Measurements from ENCODE around the gene ANKRD16. TPM values are rescaled to one million over a fixed set of nuclear protein-coding genes. Genes with fewer than 3 reads are reported as not detected.
"Not testable (repeated sequence)": the region's sequence is repeated elsewhere in the genome, so short reads cannot be mapped to it uniquely, and the experiment has no call there.

Gene ANKRD16
- total RNA-seq, 1 experiment from 2014 or later: 4.9 TPM

DNA sequence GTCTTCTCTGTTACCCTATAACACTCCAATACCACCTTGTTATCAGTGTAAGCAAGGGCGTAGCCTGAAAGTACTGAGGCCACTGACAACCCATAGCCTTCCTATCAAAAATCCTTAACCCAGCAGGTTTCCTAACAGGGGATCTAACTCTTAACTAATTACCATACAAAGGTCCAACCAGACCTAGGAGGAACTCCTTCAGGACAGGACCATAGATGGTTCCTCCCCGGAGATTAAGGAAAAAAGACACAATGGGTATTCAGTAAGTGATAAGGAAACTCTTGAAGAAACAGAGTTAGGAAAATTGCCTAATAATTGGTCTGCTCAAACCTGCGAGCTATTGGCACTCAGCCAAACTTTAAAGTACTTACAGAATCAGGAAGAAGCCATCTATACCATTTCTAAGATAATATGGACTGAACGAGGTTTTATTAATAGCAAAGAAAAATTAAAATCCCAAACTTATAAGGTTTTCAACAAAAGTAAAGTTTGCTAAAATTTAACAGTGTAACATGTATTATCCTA is 22.5 kb downstream of the ANKRD16 start:
- H3K4me3 ChIP-seq (ENCODE audit: low read length); H3K9me2 ChIP-seq (replicated peaks; ENCODE audit: low read length); H2AFZ ChIP-seq (ENCODE audit: low read length); H3K79me2 ChIP-seq (ENCODE audit: low read length); H3K4me1 ChIP-seq (ENCODE audit: insufficient read depth, low read length); H3F3A ChIP-seq (ENCODE audit: low read length, unreplicated experiment); CTCF ChIA-PET; H3K9ac ChIP-seq (ENCODE audit: low read length); H3K27me3 ChIP-seq (ENCODE audit: low read length); DNase-seq; intact Hi-C loops (cut with micrococcal nuclease); H3K9me3 ChIP-seq (ENCODE audit: low read length); H3K27ac ChIP-seq (ENCODE audit: low read length); POLR2A ChIA-PET (ENCODE audit: unreplicated experiment); H3K4me2 ChIP-seq (ENCODE audit: low read length); ATAC-seq; H3K36me3 ChIP-seq (ENCODE audit: low read depth, low read length); H4K20me1 ChIP-seq (ENCODE audit: low read length); BruUV-seq (replicated peaks): not testable (repeated sequence)

DNA sequence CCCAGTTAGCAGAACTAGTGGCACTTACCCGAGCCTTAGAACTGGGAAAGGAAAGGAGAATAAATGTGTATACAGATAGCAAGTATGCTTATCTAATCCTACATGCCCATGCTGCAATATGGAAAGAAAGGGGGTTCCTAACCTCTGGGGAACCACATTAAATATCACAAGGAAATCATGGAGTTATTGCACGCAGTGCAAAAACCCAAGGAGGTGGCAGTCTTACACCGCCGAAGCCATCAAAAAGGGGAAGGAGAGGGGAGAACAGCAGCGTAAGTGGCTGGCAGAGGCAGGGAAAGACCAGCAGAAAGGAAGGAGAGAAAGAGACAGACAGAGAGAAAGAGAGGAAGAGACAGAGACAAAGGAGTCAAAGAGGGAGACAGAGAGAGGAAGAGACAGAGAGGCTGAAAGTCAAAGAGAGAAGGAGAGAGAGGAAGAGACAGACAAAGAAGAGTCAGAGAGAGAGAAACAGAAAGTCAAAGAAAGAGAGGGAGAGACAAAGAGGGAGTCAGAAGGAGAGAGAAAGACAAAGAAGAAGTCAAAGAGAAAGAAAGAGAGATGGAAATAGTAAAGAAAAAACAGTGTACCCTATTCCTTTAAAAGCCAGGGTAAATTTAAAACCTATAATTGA is 23.1 kb downstream of the ANKRD16 start:
- H3K9ac ChIP-seq (ENCODE audit: low read length); H3K4me1 ChIP-seq (ENCODE audit: insufficient read depth, low read length); H4K20me1 ChIP-seq (ENCODE audit: low read length); H3K36me3 ChIP-seq (ENCODE audit: low read depth, low read length); ATAC-seq; H3K9me3 ChIP-seq (ENCODE audit: low read length); BruUV-seq (replicated peaks); H3K27ac ChIP-seq (ENCODE audit: low read length); DNase-seq; H3K27me3 ChIP-seq (ENCODE audit: low read length); H3K4me3 ChIP-seq (ENCODE audit: low read length); H3K4me2 ChIP-seq (ENCODE audit: low read length); H2AFZ ChIP-seq (ENCODE audit: low read length); H3F3A ChIP-seq (ENCODE audit: low read length, unreplicated experiment); H3K79me2 ChIP-seq (ENCODE audit: low read length); POLR2A ChIA-PET (ENCODE audit: unreplicated experiment); intact Hi-C loops (cut with micrococcal nuclease); CTCF ChIA-PET; H3K9me2 ChIP-seq (replicated peaks; ENCODE audit: low read length): not testable (repeated sequence)

GRCh38 chr10:5862981-5863685 is 26.6 kb downstream of the ANKRD16 start:
- H3K9me3 ChIP-seq (ENCODE audit: low read length); DNase-seq; H2AFZ ChIP-seq (ENCODE audit: low read length); H3K27ac ChIP-seq (ENCODE audit: low read length); H3K4me1 ChIP-seq (ENCODE audit: insufficient read depth, low read length); H3F3A ChIP-seq (ENCODE audit: low read length, unreplicated experiment); H4K20me1 ChIP-seq (ENCODE audit: low read length); H3K9me2 ChIP-seq (replicated peaks; ENCODE audit: low read length); H3K4me3 ChIP-seq (ENCODE audit: low read length); H3K79me2 ChIP-seq (ENCODE audit: low read length); H3K36me3 ChIP-seq (ENCODE audit: low read depth, low read length); ATAC-seq; BruUV-seq (replicated peaks); intact Hi-C loops (cut with micrococcal nuclease); H3K27me3 ChIP-seq (ENCODE audit: low read length); H3K9ac ChIP-seq (ENCODE audit: low read length); H3K4me2 ChIP-seq (ENCODE audit: low read length): not testable (repeated sequence)
- ChIA-PET POLR2A (ENCODE audit: unreplicated experiment) (interaction anchor here (0.6 kb wide), 1 partner anchor 56 kb away, joined by 3 read pairs; no protein-coding TSS in a partner anchor), CTCF (interaction anchor here (0.7 kb wide), 1 partner anchor 221 kb away, joined by 3 read pairs; no protein-coding TSS in a partner anchor)

- DNase-seq (no peak), ATAC-seq (no peak)
- Histone ChIP-seq H3K27me3 (ENCODE audit: low read length) (no peaks in the 10 kb centered on the region), H2AFZ (ENCODE audit: low read length) (no peak overlapping the region), H3K27ac (ENCODE audit: low read length) (peak overlapping the region; percentile 87), H3K9me3 (ENCODE audit: low read length) (no peaks in the 10 kb centered on the region), H3K36me3 (ENCODE audit: low read depth, low read length) (no peaks in the 10 kb centered on the region), H3K9me2 (replicated peaks; ENCODE audit: low read length) (no peaks in the 10 kb centered on the region), H3K4me3 (ENCODE audit: low read length) (no peak overlapping the region), H3K4me1 (ENCODE audit: insufficient read depth, low read length) (peaks cover 5% of the 10 kb centered on the region), H3K79me2 (ENCODE audit: low read length) (no peaks in the 10 kb centered on the region), H3K9ac (ENCODE audit: low read length) (no peak overlapping the region; the same call in 1 of the 2 replicates), H3K4me2 (ENCODE audit: low read length) (no peak overlapping the region), H3F3A (ENCODE audit: low read length, unreplicated experiment) (no peaks in the 10 kb centered on the region), H4K20me1 (ENCODE audit: low read length) (no peaks in the 10 kb centered on the region)
- CTCF ChIA-PET: interaction anchor here (0.7 kb wide), 1 partner anchor 222 kb away, joined by 3 read pairs; no protein-coding TSS in a partner anchor
- TF ChIP-seq EZH2 (IDR thresholded peaks at IDR 0.05; ENCODE audit: low read length, unreplicated experiment): no peak
- TF ChIP-seq EZH2phosphoT487 (IDR thresholded peaks at IDR 0.05; ENCODE audit: borderline replicate concordance, low read length): no peak
- no peak for TF ChIP-seq CTCF (conservative IDR thresholded peaks at IDR 0.05; ENCODE audit: low read depth, low read length)
- intact Hi-C loops (cut with micrococcal nuclease): no loop called here
- POLR2A ChIA-PET (ENCODE audit: unreplicated experiment): no interaction called here
- no TSS peak for BruUV-seq (replicated peaks)
Measured at GRCh38 chr10:5862360-5862961, 27.2 kb downstream of the ANKRD16 start.

All from PC-3 (cell line).